Measurements from ENCODE around the gene ITGA8.

DNA sequence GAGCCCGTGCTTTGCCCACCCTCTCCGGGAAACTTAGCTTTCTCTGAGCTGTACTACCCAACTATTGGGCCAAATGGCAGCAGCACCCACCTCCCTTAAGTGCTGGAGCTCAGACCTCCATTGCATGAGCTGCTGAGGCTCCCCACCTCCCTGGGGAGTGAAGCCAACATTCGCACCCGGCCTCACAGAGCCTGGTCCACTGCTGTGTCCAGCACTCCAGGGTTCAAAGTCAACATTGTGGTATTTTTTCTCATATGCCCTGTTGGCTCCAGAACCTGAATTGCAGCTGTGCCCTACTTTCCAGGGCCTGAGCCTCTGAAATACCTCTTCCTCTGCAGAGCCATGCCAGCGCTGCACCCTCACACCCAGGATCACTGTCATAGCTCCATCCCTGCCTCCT, 29.7 kb downstream of the ITGA8 start:
- TF ChIP-seq POLR2A (IDR thresholded peaks at IDR 0.05) = no peak
- TF ChIP-seq, protein P1, sequence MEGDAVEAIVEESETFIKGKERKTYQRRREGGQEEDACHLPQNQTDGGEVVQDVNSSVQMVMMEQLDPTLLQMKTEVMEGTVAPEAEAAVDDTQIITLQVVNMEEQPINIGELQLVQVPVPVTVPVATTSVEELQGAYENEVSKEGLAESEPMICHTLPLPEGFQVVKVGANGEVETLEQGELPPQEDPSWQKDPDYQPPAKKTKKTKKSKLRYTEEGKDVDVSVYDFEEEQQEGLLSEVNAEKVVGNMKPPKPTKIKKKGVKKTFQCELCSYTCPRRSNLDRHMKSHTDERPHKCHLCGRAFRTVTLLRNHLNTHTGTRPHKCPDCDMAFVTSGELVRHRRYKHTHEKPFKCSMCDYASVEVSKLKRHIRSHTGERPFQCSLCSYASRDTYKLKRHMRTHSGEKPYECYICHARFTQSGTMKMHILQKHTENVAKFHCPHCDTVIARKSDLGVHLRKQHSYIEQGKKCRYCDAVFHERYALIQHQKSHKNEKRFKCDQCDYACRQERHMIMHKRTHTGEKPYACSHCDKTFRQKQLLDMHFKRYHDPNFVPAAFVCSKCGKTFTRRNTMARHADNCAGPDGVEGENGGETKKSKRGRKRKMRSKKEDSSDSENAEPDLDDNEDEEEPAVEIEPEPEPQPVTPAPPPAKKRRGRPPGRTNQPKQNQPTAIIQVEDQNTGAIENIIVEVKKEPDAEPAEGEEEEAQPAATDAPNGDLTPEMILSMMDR (IDR thresholded peaks at IDR 0.05) = no peak
